SIG-M5 (cell line): ENCODE measurements around the gene OPALIN.

ENCODE experiments used
- DNase-seq: peaks from one replicate; lab custom pipeline; 2025; lab: John Stamatoyannopoulos, UW

The OPALIN gene

DNA sequence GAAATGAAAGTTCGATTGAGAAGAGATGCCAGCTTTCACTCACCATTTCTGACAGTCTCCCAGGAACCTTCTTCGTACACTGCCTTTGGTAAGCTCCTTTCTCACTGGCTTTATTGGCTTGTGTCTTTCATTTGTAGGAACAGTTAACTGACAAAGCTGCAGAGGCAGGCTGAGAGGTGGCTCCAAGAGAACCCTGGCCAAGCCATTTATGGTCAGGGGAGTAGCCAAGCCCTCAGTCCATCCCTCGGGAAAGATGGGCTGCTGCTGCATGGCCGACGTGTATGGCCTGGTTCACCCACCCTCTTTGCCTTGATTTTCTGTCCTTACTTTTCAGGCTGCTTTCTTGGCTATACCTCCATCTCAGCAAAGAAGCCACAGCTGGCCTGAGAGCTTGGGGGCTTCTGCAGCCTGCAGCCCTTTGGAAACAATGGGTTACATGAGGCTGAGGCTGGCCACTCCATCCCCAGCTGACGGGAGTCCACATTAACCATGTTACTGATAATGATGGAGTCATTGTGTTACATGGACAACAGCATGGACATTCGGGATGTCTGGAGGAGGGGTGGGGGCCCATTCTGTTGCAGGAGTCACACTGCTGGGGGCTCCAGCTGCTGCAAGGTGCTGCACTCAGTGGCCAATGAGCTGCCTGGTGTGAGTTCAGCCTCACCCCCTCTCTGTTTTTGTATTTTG lies at the start of gene OPALIN:
Gene OPALIN (minus strand): TSS at position 152 of the 690 bp plus-strand sequence. CDS start 106 bp downstream, at position 46.
- DNase-seq, result no peak

GRCh38 chr10:96408201-96408600 lies 49.4 kb upstream of the OPALIN start:
- DNase-seq, result no peak

GRCh38 chr10:96407560-96408069 lies 48.8 kb upstream of the OPALIN start:
- DNase-seq, result no peak

DNA sequence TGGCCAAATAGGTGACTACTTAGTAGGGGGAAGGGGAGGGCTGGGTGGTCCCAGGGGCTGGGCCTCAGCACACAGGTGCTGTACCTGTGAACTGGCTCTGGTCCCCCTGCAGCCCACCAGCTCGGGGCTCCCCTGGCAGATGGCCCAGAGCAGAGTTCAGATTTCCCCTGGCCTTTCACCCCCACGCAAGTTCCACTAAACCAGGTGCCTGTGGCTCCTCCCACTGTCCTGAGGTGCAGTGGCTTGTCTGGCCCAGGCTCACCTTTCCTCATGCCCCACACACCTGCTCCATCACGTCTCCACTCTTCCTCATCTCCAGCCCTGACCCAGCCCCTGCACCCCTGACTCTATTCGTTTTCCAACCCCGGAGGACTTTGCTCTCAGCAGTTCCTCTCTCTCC lies 47.3 kb upstream of the OPALIN start:
- DNase-seq, result no peak

DNA sequence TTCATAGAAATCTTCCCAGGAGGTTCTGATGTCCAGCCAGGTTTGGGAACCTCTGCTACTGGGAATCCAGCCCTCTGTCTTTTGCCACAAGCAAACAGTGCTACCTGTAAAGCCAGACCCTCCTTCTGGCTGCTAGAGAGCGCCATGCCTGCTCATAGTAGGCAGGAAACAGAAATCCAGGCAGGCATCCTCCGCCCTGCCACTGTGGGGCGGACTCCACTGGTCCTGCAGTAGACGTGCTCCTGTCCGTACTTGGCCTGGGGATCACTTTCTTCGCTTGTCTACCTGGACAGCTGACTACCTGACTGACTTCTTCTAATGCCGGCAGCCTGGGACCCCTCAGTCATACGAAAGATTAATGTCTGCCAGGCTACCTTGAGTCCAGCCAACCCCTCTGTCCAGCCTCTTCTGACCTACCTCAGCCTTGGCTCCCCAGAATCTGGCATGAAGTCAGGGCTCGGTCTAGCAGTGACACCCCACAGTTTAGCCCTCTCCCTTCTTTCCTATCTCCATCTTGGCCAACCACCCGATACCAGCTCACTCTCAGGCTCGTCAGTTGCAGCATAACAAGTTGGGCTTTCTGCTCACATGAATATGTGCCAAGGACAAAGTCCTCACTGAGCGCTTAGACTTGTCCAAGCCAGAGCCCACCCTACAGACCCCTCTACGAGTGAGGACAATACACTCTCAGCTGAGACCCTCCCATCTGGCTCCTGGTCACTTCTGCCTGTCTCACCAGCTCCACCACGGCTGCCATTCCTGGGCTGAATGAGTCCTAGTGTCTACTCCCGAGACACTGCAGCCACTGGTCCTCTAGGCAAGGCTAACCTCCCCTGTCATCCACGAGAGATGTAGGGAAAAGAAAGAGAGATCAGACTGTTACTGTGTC lies 43.9 kb upstream of the OPALIN start:
- DNase-seq, result no peak

- DNase-seq, result no peak
Observed at GRCh38 chr10:96401036-96401435, 42.2 kb upstream of the OPALIN start.

GRCh38 chr10:96400465-96400864 lies 41.7 kb upstream of the OPALIN start:
- no peak for DNase-seq

- no peak for DNase-seq
Observed at GRCh38 chr10:96397902-96398301, 39.1 kb upstream of the OPALIN start.

DNA sequence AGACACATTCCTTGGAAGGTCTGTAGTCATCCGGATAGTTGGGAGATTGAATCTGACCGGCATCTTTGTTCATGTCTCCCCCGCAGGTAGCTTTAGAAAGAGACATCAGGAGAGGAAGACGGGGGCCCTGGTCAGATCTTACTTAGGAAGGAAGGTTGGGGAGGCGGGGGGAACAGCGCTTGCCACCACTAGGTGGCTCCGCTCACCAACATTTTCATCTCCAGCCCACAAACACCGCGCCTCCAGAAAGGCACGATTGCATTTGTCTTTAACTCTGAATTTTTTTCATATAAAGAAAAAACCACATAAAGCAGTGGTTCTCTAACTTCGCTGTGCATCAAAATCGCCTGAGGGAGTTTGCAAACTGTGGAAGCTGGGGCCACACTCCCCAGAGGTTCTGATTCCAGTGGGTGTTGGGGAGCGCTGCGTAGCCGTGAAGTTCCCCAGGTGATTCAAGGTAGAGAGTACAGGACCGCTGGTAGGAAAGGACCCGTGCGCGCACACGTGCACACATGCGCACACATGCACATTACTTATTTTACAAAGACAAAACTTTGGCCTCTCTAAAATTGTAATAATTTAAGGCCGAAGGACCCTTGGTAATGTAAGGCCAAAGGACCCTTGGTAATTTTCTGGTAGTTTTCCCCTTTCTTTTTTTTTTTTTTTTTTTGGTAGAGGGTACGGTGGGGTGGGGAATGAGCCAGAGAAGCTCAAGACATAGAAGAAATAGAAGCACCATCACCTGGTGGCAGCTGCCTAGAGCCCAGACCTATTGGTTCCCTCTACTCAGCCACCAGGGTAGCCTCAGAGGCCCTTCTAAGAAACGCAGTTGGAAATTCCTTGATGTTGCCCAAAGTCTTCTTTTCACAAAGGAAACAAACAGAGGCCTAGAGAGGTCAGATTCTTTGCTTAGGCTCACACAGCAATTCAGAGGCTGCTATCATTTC lies 37.4 kb upstream of the OPALIN start:
- DNase-seq, result no peak

- no peak for DNase-seq
Observed at GRCh38 chr10:96390460-96390864, 31.7 kb upstream of the OPALIN start.

- DNase-seq, result no peak
Observed at GRCh38 chr10:96389785-96390184, 31.0 kb upstream of the OPALIN start.

GRCh38 chr10:96387601-96388000 lies 28.8 kb upstream of the OPALIN start:
- DNase-seq, result no peak

DNA sequence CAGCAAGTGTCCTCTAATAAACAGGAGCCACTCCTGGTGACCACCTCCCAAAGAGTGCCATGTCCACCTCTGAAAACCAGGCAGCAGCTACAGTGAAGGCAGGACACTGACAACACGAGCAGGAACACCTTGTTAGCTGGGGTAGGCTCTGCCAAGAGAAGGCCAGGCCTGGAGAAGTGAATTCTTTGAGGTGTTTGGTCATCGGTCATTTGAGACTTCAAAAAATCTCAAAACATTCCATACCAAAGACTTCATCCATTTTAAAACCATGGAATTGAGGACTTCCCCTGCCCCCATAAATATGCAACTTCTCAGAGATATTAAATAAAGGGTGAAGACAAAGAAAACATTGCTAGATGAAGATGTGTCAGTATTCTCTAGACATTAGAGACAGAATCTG lies 28.4 kb upstream of the OPALIN start:
- no peak for DNase-seq

- no peak for DNase-seq
Observed at GRCh38 chr10:96384506-96384905, 25.7 kb upstream of the OPALIN start.

DNA sequence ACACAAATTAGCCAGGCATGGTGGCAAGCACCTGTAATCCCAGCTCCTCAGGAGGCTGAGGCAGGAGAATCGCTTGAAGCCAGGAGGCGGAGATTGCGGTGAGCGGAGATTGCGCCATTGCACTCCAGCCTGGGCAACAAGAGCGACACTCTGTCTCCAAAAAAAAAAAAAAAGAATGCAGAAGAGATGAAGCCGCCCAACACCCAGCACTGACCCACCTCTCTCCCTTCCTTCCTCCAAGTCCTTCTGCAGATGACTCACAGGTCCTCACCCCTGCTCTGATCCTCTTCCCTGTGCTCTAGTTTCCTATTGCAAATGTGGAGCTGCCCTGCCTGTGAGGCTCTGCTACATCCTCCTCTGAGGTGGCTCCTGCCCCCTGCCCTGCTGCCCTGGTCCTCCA lies 22.0 kb upstream of the OPALIN start:
- peak; percentile 70 for DNase-seq

DNA sequence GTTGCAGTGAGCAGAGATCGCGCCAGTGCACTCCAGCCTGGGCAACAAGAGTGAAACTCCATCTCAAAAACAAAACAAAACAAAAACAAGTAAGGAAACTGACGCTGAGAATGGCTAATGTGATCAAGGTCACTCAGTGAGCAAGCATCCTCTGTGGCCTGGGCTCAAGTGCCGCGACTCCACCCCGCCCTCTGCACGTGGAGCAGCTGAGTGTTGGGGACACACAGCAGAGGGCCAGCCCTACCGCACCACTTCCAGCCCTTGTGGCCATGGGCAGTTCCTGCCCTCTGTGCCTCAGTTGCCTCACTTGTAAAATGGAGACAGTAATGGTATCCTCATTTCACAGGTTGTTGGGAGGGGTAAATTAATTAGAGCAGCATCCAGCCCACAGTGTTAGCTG lies 21.0 kb upstream of the OPALIN start:
- DNase-seq, result no peak

GRCh38 chr10:96378741-96379140 lies 19.9 kb upstream of the OPALIN start:
- no peak for DNase-seq

GRCh38 chr10:96377816-96378294 lies 19.1 kb upstream of the OPALIN start:
- no peak for DNase-seq

- DNase-seq, result no peak
Observed at GRCh38 chr10:96376483-96376882, 17.7 kb upstream of the OPALIN start.

GRCh38 chr10:96374985-96375830 lies 16.4 kb upstream of the OPALIN start:
- no peak for DNase-seq

GRCh38 chr10:96374639-96374984 lies 15.8 kb upstream of the OPALIN start:
- DNase-seq, result no peak
